HG03045 (cell line): ENCODE data around the gene PPAN.

Source experiments
- ATAC-seq: cut with Tn5 transposase; IDR thresholded peaks from one replicate; pipeline ENCODE4 v1.9.1; 2021; ENCODE audit warnings: mild to moderate bottlenecking, moderate library complexity; ENCODE audit not compliant: unreplicated experiment

PPAN gene

DNA sequence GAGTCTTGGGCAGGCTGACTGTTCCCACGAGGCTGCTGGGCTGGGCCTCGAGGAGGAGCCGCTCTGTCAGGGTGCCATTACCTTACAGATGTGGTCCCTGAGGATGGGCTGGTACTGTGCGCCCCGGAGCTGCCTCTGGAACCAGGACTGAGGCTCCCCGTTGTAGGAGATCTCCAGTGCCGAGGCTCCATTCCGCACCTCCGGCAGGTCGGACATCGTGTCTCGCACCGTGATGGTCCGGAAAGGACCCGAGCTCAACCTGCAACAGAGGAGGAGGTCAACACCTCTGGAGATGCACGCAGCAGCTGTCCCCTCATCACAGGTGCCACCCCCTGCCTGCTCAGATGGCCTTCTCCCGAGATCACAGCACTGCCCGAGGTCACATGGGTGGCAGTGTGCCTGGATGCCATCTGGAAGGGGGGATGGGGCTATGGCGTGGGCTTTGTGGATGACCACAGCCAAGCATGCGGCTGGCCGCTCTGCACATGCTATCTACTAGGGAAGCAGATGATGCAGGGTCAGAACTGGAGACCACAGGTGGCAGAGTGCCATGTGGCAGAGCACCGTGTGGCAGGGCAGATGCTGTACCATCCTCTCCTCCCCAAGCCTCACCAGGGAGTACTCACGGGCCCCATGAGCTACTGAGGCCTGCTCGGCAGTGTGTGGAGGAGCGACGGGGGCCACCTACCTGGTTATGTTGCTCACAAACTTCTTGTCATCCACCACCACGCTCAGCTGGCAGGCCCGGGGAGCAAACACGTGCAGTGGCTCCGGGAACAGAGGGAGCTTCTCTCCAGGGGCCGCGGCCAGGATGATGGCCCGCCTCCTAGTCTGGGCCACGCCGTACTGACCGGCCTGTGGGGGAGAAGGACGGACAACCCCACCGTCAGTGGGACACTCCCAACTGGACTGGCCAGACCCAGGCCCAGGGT is 31.9 kb downstream of the PPAN start:
- no peak for ATAC-seq

DNA sequence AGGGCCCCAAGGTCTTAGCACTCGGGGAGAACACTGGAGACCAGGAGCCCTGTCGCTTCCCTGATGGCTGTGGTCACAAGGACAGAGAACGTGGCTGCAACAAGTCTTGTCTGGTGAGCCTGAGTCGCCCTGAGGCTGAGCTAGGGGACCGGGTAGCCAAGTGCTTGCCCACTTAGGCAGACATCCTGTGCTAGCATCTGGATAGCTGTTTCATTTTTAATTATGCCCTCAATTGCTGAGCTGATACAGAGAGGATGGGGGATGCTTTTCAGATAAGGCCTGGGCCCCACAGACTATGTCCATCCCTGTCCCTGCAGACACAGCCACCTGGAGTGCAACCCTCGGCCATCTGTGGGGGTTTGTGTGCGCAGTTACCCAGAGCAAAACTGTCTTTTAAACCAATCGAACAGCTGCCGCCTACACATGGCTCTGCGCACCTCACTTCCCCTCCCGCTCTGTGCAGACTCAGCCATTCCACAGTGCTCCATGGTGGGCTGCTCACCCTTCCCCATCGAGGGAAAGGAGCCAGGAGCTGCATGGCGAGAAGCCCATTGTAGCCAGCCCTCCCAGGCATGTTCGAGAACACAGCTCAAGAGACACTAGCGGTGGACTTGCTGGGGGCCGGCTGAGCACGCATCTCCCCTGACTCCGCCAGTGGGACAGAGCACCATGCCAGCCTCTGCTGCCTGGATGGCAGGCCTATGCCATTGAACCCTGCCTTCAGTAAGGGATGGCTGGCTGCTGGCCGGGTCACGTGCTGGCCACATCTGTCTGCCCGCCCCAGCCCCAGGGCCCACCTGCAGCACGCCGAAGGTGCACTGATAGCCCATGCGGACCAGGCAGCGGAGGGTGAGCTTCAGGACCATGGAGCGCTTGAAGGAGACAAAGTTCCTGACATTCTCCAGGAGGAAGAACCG is 33.0 kb downstream of the PPAN start:
- no peak for ATAC-seq

DNA sequence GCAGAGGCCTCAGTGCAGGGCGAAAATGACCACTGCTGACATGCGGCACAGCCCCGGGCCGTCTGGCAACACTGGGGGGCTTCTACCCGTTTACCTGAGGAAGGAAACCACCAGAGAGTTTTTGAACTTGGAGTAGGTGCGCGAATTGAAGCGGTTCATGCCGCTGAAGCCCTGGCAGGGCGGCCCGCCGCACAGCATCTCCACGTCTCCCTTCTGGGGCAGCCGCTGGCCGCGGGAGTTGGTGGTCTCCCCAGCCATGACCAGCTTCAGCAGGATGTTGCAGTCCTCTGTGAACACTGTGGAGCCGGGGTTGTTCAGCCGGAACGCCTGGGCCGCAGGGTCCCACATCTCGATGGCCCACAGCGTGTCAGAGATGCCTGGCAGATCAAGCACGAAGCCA is 33.8 kb downstream of the PPAN start:
- ATAC-seq, result no peak

DNA sequence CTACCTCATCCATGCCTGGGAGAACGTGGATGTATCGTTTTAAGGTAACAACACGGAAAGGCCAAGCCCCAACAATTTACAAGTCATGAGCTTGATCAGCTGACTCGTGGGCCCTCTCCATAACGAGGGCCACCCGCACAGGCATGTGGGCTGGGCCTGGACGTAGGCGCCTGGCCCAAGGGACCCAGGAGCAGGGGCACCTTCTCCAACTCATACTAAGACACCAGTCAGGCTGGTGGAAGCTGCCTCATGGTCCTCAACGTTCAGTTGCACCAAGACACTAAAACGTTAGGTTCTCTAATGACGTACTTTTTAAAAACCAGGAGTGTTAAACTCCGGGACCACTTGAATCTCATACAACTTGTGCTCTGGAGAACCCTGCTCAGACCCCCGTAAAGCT is 35.3 kb downstream of the PPAN start:
- ATAC-seq, result no peak

DNA sequence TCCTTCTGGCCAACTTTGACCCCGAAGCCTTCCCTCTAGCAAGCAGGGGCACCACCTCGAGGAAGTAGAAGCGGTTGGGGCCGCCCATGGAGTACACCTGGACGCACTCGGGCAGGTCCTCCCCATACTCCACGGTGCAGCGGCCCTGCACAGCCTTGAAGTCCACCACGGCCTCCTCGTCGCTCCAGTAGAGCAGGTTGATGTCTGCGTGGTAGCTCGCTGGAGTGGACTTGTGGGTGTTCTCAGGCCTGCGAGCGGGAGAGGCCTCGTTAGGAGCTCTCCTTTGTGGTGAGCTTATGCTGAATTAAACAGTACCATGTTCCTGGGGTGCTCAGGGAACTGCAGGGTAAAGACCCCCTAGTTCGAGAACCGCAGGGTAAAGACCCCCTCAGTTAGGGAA is 35.8 kb downstream of the PPAN start:
- no peak for ATAC-seq

DNA sequence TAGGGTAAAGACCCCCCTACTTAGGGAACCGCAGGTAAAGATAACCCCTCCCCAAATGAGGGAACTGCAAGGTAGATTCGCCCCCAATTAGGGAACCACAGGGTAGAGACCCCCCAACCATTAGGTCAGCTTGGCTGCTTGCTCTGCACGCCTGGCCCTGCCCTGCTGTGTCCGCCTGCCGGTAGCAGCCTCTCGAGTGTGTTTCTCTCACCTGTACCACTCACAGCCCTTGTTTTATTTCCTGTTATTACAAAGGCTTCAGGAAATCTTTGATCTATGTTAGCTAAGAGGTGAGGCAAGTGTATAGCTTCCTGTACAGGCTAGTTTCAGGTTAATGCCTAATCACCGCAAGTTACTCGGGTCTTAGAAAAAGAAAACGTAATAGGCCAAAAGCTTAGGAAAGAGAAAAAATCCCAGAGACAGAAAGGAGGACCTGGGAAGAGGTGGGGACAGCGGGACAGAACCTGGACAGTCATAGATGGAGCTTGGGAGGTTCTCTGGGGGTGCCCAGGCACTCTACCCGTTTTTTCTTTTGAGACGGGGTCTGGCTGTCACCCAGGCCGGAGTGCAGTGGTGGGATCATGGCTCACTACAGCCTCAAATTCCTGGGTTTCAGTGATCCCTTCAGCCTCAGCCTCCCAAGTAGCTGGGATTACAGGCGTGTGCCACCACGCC is 36.7 kb downstream of the PPAN start:
- no peak for ATAC-seq

DNA sequence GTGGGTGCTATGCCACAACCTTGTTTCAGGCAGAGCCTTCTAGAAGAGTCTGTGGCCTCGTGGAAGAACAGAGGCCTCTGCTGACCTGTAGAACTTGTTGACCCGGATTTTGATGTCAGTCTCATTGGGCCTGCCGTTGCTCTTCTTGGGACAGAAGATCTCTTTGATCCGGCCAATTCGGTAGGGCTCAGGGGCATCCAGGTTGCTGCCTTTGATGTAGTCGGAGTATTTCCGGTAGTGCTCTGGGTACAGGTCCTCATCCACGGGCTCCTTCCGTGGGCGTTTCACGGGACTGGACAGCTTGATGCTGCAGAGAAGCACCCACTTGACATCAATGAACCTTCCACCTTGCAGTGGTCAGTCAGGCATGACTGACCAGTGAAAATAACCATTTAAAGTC is 37.5 kb downstream of the PPAN start:
- no peak for ATAC-seq

DNA sequence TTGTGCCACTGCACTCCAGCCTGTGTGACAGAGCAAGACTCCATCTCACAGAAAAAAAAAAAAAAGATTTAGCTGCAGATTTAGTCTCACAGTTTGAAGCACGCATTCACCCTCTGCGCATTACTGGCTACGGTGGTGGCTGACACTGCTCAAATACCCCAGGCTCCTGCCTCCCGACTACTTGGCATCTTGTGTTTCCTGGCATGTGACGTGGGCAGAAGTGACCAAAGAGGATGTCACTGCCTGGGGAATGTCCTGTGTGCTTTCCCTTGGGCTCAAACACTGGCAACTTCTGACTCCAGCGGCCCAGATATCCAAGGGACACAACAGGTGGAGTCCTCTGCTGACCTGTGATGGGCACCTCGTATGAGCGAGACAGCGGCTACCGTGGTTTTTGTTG is 38.2 kb downstream of the PPAN start:
- no peak for ATAC-seq

DNA sequence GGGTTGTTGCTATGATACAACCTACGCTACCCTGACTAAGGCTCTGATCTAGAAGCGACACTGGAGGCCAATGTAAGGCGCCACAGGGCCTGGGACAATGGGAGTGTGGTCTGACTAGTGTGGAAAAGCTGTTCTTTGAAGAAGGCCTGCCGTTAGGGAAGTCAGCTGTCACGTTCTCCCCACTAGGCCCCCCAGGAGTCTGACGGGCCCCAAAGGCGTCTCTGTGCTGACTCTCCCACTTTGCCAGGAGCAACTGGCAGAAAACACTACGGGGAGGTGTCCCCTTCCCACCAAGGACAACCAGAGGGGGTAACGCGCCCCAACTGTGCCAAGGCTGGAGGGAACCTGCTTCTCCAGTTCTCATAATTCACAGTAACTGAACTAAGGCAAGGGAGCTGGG is 38.9 kb downstream of the PPAN start:
- ATAC-seq, result no peak

DNA sequence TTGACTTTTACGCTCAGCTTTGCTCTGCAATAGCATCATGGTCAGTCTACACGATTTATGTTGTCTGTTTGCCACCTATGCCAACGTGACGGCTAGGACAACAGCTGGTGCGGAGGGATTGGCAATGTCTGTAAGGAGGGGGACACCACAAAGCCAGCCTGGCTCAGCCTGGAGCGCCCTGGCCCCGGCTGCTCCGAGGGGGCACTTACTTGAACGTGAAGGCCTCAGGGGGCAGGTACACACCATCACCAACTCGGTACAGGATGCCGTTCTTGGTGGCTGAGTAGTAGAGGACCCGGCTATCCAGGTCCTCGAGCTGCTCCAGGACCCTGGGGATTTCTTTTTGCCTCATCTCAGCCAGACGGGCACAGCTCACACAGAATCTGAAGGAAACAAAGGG is 40.0 kb downstream of the PPAN start:
- ATAC-seq, result no peak

DNA sequence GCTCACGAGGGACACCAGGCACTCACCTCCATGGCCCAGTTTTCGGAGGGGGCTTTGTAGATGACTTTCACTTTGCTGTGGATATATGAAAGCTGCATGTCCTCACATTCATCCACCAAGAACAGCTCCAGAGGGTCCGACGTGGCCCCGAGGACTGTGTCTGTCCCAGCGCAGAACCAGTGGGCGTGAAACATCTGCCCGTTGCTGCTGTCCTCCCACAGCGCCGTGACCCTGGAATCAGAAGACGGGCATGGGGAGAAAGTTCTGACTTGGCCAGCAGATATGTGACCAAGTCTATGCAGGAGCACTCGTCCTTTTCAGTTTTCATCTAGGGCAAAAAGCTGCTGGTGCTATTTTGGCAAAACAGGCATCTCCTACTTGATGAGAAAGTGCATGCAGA is 43.3 kb downstream of the PPAN start:
- ATAC-seq, result no peak

DNA sequence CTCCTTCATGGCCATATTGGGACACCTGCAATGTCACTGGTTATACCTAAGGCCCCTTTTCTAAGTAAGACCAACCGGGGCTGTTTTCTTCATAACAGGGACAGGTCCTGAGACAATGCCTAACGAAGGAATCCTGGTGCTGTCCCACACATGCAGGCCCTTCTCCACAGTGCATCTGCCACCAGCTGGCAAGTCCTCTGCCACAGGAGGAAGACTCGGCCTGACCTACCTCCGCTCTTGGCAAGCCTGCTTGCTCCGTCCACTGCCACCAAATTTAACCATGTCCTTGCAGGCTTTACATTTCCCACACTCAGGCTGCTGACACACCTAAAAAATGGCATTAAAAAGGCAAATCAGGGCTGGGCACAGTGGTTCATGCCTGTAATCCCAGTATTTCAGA is 45.4 kb downstream of the PPAN start:
- ATAC-seq, result no peak

DNA sequence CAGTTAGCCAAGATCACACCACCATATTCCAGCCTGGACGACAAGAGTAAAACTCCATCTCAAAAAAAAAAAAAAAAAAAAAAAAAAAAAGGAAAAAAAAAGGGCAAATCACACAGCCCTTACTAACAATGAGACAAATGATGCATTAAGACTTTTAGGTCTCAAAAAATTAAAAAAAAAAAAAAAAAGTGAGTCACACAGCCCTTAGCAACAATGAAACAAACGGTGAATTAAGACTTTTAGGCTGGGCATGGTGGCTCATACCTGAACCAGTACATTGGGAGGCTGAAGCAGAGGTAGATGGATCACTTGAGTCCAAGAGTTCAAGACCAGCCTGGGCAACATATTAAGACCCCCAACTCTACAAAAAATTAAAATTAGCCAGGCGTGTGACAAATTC is 45.9 kb downstream of the PPAN start:
- no peak for ATAC-seq

DNA sequence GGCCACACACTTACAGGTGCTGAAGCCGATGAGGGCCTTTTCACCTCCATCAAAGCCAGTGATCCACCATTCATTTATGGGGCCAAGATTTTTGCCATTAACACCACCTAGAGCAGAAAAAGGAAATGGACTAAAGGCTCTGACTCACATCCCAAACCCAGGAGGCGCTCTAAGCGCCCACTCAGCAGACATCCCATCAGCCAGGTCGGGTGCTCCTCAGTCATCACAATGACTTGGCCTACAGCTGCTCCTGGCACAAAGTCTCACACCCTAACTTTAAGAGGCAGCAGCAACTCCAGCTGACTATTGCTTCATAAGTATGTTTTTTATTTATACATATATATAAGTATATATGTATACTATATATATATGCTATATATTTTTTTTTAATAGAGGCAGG is 49.7 kb downstream of the PPAN start:
- ATAC-seq, result no peak

DNA sequence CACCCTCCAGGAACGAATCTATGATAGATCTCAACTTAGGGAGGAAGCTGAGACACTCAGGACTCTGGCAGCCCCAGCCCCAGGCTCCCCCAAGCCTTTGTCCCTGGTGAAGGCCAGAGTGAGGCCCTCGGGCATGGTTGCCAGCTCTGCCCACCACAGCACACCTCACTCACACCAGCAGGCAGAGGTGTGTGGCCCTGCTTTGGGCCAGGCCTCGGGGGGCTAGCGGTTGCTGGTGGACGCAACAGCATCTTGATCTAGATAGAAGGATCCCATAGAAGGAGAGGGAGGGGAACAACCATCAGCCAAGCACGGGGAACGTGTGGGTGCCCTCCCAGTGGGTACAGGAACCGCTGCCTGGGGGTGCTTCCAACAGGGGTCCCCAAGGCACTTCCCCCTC is 51.9 kb downstream of the PPAN start:
- no peak for ATAC-seq

DNA sequence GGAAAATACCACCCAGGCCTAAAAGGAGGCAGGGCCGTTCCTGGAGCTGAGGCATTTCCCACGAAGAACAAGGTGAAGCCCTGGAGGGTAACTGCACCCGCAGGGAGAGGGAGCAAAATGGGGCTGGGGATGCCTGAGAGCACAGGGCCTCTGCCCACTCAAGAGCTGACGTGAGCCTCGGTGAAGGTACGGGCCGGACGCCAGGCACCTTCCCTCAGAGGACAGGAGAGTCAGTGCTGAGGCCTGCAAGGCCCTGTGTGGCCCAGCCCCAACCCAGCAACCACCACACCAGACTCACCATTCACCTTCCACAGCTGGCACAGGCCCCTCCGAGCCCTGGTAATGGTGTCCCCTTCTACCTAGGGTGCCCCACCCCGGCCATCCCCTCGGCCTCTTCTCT is 52.3 kb downstream of the PPAN start:
- ATAC-seq, result no peak

DNA sequence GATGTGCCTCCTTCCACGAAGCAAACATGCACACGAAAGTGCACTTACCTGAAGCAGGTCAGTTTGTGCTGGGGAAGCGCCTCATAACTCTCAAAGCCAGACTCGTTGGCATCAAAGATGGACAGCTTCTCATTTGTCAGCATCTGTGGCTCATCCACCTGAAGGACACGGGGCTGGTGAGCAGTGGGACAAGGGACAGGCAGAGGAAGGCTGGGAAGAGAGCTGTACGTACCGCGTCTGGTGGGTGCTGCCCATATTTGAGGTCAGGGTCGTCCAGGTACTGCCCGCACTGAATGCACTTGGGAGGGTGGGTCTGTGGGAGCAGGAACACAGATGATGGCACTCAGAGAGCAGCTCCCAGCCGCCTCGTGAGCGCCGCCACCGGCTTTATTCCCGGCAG is 53.4 kb downstream of the PPAN start:
- ATAC-seq, result no peak
